Stomach (tissue), 4 donors: ENCODE measurements around the gene VSTM1.

Experiments
- POLR2A ChIP-seq, 4 donors: fragments of 450-650 bp; IDR thresholded peaks; one replicate each; pipeline ENCODE4 v1.6.1; 2016; ENCODE audit warnings: antibody characterized with exemption in 4 of 4, control low read depth in 2 of 4, mild to moderate bottlenecking in 1 of 4, moderate library complexity in 1 of 4
- TF ChIP-seq, protein P1 (sequence below), 7 experiments: fragments of 450-650 bp in 4 of 7; fragments of 200-600 bp in 3 of 7; sonication (generic) in 3 of 7; IDR thresholded peaks; one replicate each; pipeline ENCODE4 v1.5.1; 2016 to 2019; ENCODE audit warnings: antibody characterized with exemption in 7 of 7, control low read depth in 2 of 7, mild to moderate bottlenecking in 1 of 7

DNA sequence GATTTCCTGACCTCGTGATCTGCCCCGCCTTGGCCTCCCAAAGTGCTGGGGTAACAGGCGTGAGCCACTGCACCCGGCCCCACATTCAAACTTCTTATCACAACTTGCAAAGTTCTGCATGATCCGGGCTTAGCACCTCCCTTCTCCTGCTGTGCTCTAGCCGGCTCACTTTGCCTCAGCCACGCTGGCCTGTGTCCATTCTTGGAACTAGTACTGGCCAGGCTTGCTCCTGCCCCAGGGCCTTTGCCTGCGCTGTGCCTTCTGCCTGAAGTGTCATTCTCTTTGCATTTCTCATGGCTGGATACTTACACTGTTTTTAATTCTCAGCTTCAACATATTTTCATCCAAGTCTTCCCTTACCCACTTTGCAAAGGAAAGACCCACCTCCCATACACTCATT lies 42.3 kb downstream of the VSTM1 start:
- TF ChIP-seq, protein P1, sequence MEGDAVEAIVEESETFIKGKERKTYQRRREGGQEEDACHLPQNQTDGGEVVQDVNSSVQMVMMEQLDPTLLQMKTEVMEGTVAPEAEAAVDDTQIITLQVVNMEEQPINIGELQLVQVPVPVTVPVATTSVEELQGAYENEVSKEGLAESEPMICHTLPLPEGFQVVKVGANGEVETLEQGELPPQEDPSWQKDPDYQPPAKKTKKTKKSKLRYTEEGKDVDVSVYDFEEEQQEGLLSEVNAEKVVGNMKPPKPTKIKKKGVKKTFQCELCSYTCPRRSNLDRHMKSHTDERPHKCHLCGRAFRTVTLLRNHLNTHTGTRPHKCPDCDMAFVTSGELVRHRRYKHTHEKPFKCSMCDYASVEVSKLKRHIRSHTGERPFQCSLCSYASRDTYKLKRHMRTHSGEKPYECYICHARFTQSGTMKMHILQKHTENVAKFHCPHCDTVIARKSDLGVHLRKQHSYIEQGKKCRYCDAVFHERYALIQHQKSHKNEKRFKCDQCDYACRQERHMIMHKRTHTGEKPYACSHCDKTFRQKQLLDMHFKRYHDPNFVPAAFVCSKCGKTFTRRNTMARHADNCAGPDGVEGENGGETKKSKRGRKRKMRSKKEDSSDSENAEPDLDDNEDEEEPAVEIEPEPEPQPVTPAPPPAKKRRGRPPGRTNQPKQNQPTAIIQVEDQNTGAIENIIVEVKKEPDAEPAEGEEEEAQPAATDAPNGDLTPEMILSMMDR (IDR thresholded peaks at IDR 0.05) = no peak
- TF ChIP-seq POLR2A (IDR thresholded peaks at IDR 0.05) = no peak
